GM08714 (cell line): Measurements from ENCODE around the gene HEBP2.

Experiments
- H3K4me3 ChIP-seq: fragments of 200-500 bp; sonication (Bioruptor generic); 2 replicates; pipeline ENCODE4 v1.5.1; 2014; ENCODE audit warnings: mild to moderate bottlenecking, low read length, inconsistent platforms
- ZNF274 ChIP-seq: IDR thresholded peaks from 2 replicates; pipeline ENCODE4 v1.6.1; 2012; ENCODE audit warnings: mild to moderate bottlenecking, low read depth, low read length

The HEBP2 gene

GRCh38 chr6:138443979-138444378 lies 40.0 kb downstream of the HEBP2 start:
- H3K4me3 ChIP-seq, result no peak overlapping the region
- TF ChIP-seq ZNF274, result no peak

- no peak for TF ChIP-seq ZNF274
- H3K4me3 ChIP-seq, result no peak overlapping the region
Observed at GRCh38 chr6:138446821-138447220, 42.8 kb downstream of the HEBP2 start.

- TF ChIP-seq ZNF274, result no peak
Observed at GRCh38 chr6:138450445-138450844, 46.4 kb downstream of the HEBP2 start.

GRCh38 chr6:138451043-138451442 lies 47.0 kb downstream of the HEBP2 start:
- no peak overlapping the region for H3K4me3 ChIP-seq
- no peak for TF ChIP-seq ZNF274

More at GRCh38 chr6:138450445-138450844, 46.4 kb downstream of the HEBP2 start:
- H3K4me3 ChIP-seq, result no peak overlapping the region

GRCh38 chr6:138454981-138455706 lies 51.1 kb downstream of the HEBP2 start:
- no peak overlapping the region for H3K4me3 ChIP-seq
- TF ChIP-seq ZNF274, result no peak

GRCh38 chr6:138455746-138456400 lies 51.9 kb downstream of the HEBP2 start:
- TF ChIP-seq ZNF274, result no peak
- no peak overlapping the region for H3K4me3 ChIP-seq

- no peak overlapping the region for H3K4me3 ChIP-seq
- TF ChIP-seq ZNF274, result no peak
Observed at GRCh38 chr6:138456401-138456790, 52.4 kb downstream of the HEBP2 start.

GRCh38 chr6:138461647-138462046 lies 57.6 kb downstream of the HEBP2 start:
- no peak overlapping the region for H3K4me3 ChIP-seq
- no peak for TF ChIP-seq ZNF274

GRCh38 chr6:138464085-138464484 lies 60.1 kb downstream of the HEBP2 start:
- H3K4me3 ChIP-seq, result no peak overlapping the region
- no peak for TF ChIP-seq ZNF274

- TF ChIP-seq ZNF274, result no peak
Observed at GRCh38 chr6:138465007-138465645, 61.1 kb downstream of the HEBP2 start.

GRCh38 chr6:138467901-138468300 lies 63.9 kb downstream of the HEBP2 start:
- no peak overlapping the region for H3K4me3 ChIP-seq
- TF ChIP-seq ZNF274, result no peak

More at GRCh38 chr6:138465007-138465645, 61.1 kb downstream of the HEBP2 start:
- no peak overlapping the region for H3K4me3 ChIP-seq

- no peak overlapping the region for H3K4me3 ChIP-seq
- no peak for TF ChIP-seq ZNF274
Observed at GRCh38 chr6:138468320-138469015, 64.4 kb downstream of the HEBP2 start.
